Neuronal stem cell (in vitro differentiated cells): ENCODE measurements around the gene CLIC4.

ENCODE experiments used
- DNase-seq: peaks from one replicate; pipeline ENCODE4 v3.0.0-alpha.2; 2013; ENCODE audit warnings: low spot score
- H2AFZ ChIP-seq: one replicate; pipeline ENCODE4 v1.6.1; 2013; ENCODE audit warnings: mild to moderate bottlenecking, low read length, inconsistent platforms
- H2AK5ac ChIP-seq: 2 replicates; pipeline ENCODE4 v1.6.1; 2013; ENCODE audit warnings: low read depth, mild to moderate bottlenecking, inconsistent platforms, low read length, moderate library complexity, mixed read lengths
- H2BK120ac ChIP-seq: 2 replicates; pipeline ENCODE4 v1.6.1; 2013; ENCODE audit warnings: low read depth, mild to moderate bottlenecking, inconsistent platforms, low read length, moderate library complexity, mixed read lengths
- H2BK12ac ChIP-seq: one replicate; pipeline ENCODE4 v1.6.1; 2013; ENCODE audit warnings: low read length, inconsistent platforms
- H2BK15ac ChIP-seq: 2 replicates; pipeline ENCODE4 v1.6.1; 2013; ENCODE audit warnings: mild to moderate bottlenecking, low read length, inconsistent platforms, mixed read lengths
- H2BK5ac ChIP-seq: one replicate; pipeline ENCODE4 v1.6.1; 2013; ENCODE audit warnings: inconsistent platforms, mild to moderate bottlenecking, low read length, moderate library complexity
- H3K14ac ChIP-seq: one replicate; pipeline ENCODE4 v1.6.1; 2013; ENCODE audit warnings: low read length, inconsistent platforms
- H3K18ac ChIP-seq: 2 replicates; pipeline ENCODE4 v1.6.1; 2013; ENCODE audit warnings: low read length, inconsistent platforms
- H3K23ac ChIP-seq: 2 replicates; pipeline ENCODE4 v1.6.1; 2013; ENCODE audit warnings: low read depth, mild to moderate bottlenecking, mixed read lengths, low read length, inconsistent platforms; ENCODE audit not compliant: poor library complexity
- H3K27ac ChIP-seq: replicated peaks from 3 replicates; pipeline ENCODE4 v1.5.1; 2013; ENCODE audit warnings: low read length, inconsistent platforms
- H3K27me3 ChIP-seq, 3 experiments: 2 replicates each; pipeline ENCODE4 v1.6.1; 2013; ENCODE audit warnings: low read length in 3 of 3, mild to moderate bottlenecking in 2 of 3, inconsistent platforms in 1 of 3, low read depth in 1 of 3, mixed read lengths in 1 of 3, moderate library complexity in 1 of 3; ENCODE audit not compliant: control insufficient read depth in 3 of 3, insufficient read depth in 3 of 3
- H3K36me3 ChIP-seq, 2 donors: replicated peaks in 1 of 2; 2 replicates each; pipeline ENCODE4 v1.6.1; 2013; ENCODE audit warnings: low read length in 2 of 2; ENCODE audit not compliant: control insufficient read depth in 2 of 2, insufficient read depth in 2 of 2
- H3K4ac ChIP-seq: 2 replicates; pipeline ENCODE4 v1.6.1; 2013; ENCODE audit warnings: inconsistent platforms, mild to moderate bottlenecking, low read length, moderate library complexity
- H3K4me1 ChIP-seq, 2 donors: 1 replicate in 1 of 2; 2 replicates in 1 of 2; pipeline ENCODE4 v1.6.1; 2013; ENCODE audit warnings: low read length in 2 of 2, low read depth in 1 of 2; ENCODE audit not compliant: control insufficient read depth in 2 of 2, insufficient read depth in 1 of 2
- H3K4me2 ChIP-seq: one replicate; pipeline ENCODE4 v1.6.1; 2013; ENCODE audit warnings: mild to moderate bottlenecking, low read length, inconsistent platforms; ENCODE audit not compliant: insufficient read depth, poor library complexity, severe bottlenecking
- H3K4me3 ChIP-seq, 2 donors: 2 replicates each; pipeline ENCODE4 v1.5.1; 2013; ENCODE audit warnings: low read length in 2 of 2, mild to moderate bottlenecking in 2 of 2, inconsistent platforms in 1 of 2, moderate library complexity in 1 of 2
- H3K79me1 ChIP-seq: one replicate; pipeline ENCODE4 v1.6.1; 2013; ENCODE audit warnings: low read depth, mild to moderate bottlenecking, inconsistent platforms, low read length, moderate library complexity
- H3K9ac ChIP-seq: one replicate; pipeline ENCODE4 v1.6.1; 2013; ENCODE audit warnings: mild to moderate bottlenecking, low read depth, low read length, inconsistent platforms; ENCODE audit not compliant: poor library complexity
- H3K9me3 ChIP-seq, 2 donors: replicated peaks in 1 of 2; 2 replicates each; pipeline versions ENCODE3 to v1.6.1; 2013; ENCODE audit warnings: low read length in 2 of 2, mild to moderate bottlenecking in 2 of 2, inconsistent platforms in 1 of 2, low read depth in 1 of 2, mixed read lengths in 1 of 2, moderate library complexity in 1 of 2; ENCODE audit not compliant: control insufficient read depth in 2 of 2, insufficient read depth in 1 of 2
- H4K8ac ChIP-seq: one replicate; pipeline ENCODE4 v1.6.1; 2013; ENCODE audit warnings: low read depth, mild to moderate bottlenecking, inconsistent platforms, low read length, moderate library complexity
- H4K91ac ChIP-seq: one replicate; pipeline ENCODE4 v1.6.1; 2013; ENCODE audit warnings: low read length, low read depth, mild to moderate bottlenecking, inconsistent platforms; ENCODE audit not compliant: poor library complexity
- WGBS, 2 donors: extraction: QIAGEN DNeasy Blood & Tissue Kit; methylation state at CpG; one replicate each; pipeline ENCODE4 v1.1.7; 2013; ENCODE audit warnings: missing lambda C conversion rate in 2 of 2, mixed read lengths in 1 of 2; ENCODE audit not compliant: insufficient read length in 2 of 2, insufficient replicate concordance in 1 of 2; ENCODE audit errors: extremely low coverage in 2 of 2; 5-methylcytosine and 5-hydroxymethylcytosine counted together

CLIC4 gene

DNA sequence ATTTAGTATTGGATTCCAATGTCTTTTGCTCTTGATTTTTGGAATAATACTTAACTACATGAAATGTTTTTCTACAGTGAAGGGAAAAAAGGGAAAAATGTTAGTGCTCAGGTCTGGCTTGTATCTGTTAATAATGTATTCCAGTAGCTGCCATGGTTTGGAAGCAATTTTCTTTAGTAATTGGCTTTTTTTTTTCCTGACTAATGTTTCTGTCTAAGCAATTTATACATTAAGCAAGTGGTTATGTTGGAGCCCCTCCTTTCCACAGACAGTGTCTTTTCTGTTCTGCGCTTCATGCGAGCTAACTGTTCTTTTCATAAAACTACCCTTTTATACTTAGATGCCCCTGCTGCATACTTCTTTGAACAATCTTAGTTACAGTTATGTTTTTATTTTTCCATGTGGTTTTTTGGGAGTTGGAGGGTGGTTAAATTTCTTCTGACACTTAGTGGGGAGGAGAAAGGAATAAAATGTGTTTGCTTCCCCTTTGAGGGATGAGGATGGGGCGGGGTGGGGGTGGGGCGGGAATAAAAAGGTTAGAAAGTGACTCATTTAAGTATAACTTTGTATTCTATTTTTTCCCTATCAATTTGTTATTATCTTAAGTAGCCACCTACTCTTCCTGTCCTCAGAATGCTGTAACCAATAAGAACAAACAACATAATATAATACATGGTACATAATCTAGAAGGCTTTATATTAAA is 83.1 kb downstream of the CLIC4 start:
- peaks cover 3% of the 10 kb centered on the region for H3K79me1 ChIP-seq
- H3K4ac ChIP-seq: no peak overlapping the region
- peaks cover 0 to 39% of the 10 kb centered on the region in 2 donors for H3K36me3 ChIP-seq
- no peak overlapping the region for H2AFZ ChIP-seq
- no peak for DNase-seq
- H3K23ac ChIP-seq: no peak overlapping the region
- H3K9me3 ChIP-seq: no peaks in the 10 kb centered on the region
- H4K8ac ChIP-seq: no peak overlapping the region
- H2BK15ac ChIP-seq: no peak overlapping the region
- no peak overlapping the region for H3K4me3 ChIP-seq
- H2BK120ac ChIP-seq: no peak overlapping the region
- H4K91ac ChIP-seq: no peak overlapping the region
- no peak overlapping the region for H3K27ac ChIP-seq
- H3K18ac ChIP-seq: no peak overlapping the region
- no peak overlapping the region for H2BK12ac ChIP-seq
- WGBS, 2 donors: no CpG with 5 or more reads among the region's 4 CpGs
- no peak overlapping the region for H2AK5ac ChIP-seq
- no peak overlapping the region for H3K4me2 ChIP-seq
- no peak overlapping the region for H2BK5ac ChIP-seq
- H3K14ac ChIP-seq: no peak overlapping the region
- H3K9ac ChIP-seq: no peak overlapping the region
- H3K27me3 ChIP-seq: no peaks in the 10 kb centered on the region
- peaks cover 0 to 4% of the 10 kb centered on the region in 2 donors for H3K4me1 ChIP-seq

DNA sequence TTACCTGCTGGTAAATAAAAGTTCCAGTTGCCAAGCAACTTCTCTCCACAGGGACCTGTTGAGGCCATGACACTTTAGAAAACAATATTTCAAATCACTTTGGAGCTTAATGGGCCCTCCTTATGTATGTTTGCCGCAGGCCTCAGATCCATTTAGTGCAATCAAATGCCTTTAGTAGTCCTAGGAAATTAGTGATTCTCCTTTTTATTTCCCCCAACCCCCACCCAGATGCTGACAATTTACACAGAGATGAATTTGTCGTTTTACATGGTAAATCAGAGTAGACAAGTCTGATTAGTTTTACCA is 83.6 kb downstream of the CLIC4 start:
- Histone ChIP-seq H3K4me3 (no peak overlapping the region), H2BK120ac (no peak overlapping the region), H3K23ac (no peak overlapping the region), H2BK15ac (no peak overlapping the region), H4K91ac (no peak overlapping the region), H2BK12ac (no peak overlapping the region), H3K4ac (no peak overlapping the region), H3K27me3 (no peaks in the 10 kb centered on the region), H2AK5ac (no peak overlapping the region), H3K4me2 (no peak overlapping the region), H2AFZ (no peak overlapping the region), H4K8ac (no peak overlapping the region), H3K14ac (no peak overlapping the region), H3K4me1 (peaks cover 0 to 4% of the 10 kb centered on the region in 2 donors), H3K36me3 (peaks cover 0 to 39% of the 10 kb centered on the region in 2 donors), H3K27ac (no peak overlapping the region), H3K9me3 (no peaks in the 10 kb centered on the region), H2BK5ac (no peak overlapping the region), H3K18ac (no peak overlapping the region), H3K9ac (no peak overlapping the region), H3K79me1 (peaks cover 3% of the 10 kb centered on the region)
- no CpG with 5 or more reads among the region's 2 CpGs for WGBS, 2 donors
- DNase-seq: no peak

DNA sequence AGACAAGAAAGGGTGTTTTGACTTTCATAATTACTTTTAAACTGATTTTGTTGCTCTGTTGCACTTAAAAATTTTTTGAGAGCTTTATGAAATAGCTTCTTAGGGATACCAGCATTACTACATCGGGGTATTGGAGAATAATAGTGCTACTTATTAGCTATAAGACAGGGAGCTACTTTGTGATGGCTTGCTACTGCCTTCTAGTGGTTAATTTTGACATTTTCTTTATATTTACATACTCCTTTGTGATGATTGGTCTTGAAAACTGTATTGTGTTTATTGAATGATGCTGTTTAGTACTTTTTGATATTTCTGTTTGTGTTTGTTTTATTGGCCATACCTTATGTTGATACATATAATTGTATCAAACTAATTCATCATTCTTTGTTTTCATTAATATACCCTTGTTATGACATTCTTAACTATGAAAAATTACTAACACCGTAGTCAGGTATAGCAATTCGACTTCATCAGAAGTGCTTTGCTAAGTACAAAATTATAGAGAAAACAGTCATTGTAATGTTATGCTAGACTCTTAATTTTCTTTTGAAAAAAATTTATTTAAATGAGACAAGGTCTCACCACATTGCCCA is 85.5 kb downstream of the CLIC4 start:
- no CpG with 5 or more reads among the region's 3 CpGs for WGBS, 2 donors

DNA sequence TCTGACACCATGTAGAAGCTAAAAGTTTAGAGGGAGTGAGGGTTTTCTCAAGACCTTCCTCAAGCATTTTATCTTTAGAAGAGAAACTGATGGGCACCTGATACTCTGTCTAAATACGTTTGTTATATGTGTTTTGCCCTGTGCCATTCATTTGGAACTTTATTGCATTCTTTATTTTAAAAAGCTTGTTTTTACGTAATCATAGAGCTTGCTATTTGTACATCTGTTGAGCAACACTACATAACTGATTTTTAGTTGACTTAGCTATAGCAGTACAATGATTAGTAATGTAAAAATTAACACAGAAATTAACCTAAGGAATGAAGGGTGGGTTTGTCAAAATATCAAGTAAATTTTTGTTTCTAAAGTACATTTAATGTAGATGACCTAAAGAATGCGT is 96.3 kb downstream of the CLIC4 start:
- Histone ChIP-seq H3K14ac (no peak overlapping the region), H3K36me3 (peaks cover 3 to 70% of the 10 kb centered on the region in 2 donors), H2AK5ac (no peak overlapping the region), H2BK15ac (no peak overlapping the region), H3K4me1 (no peaks in the 10 kb centered on the region), H3K79me1 (no peaks in the 10 kb centered on the region), H3K27me3 (no peaks in the 10 kb centered on the region), H2BK5ac (no peak overlapping the region), H4K8ac (no peak overlapping the region), H3K23ac (no peak overlapping the region), H3K18ac (no peak overlapping the region), H3K4ac (no peak overlapping the region), H2BK12ac (no peak overlapping the region), H3K9me3 (no peaks in the 10 kb centered on the region), H4K91ac (no peak overlapping the region), H2BK120ac (no peak overlapping the region), H2AFZ (no peak overlapping the region), H3K27ac (no peak overlapping the region), H3K9ac (no peak overlapping the region), H3K4me2 (no peak overlapping the region), H3K4me3 (no peak overlapping the region)
- WGBS, 2 donors: no CpG with 5 or more reads among the region's 3 CpGs
- no peak for DNase-seq

More for the DNA sequence above, 85.5 kb downstream of the CLIC4 start:
- Histone ChIP-seq H3K9me3 (no peaks in the 10 kb centered on the region), H3K36me3 (peaks cover 0 to 39% of the 10 kb centered on the region in 2 donors), H2AK5ac (no peak overlapping the region), H3K4me1 (peaks cover 0 to 4% of the 10 kb centered on the region in 2 donors), H2BK12ac (no peak overlapping the region), H2AFZ (no peak overlapping the region), H3K14ac (no peak overlapping the region), H2BK120ac (no peak overlapping the region), H3K18ac (no peak overlapping the region), H2BK15ac (no peak overlapping the region), H3K27me3 (no peaks in the 10 kb centered on the region), H3K4ac (no peak overlapping the region), H3K79me1 (peaks cover 2% of the 10 kb centered on the region), H3K23ac (no peak overlapping the region), H4K8ac (no peak overlapping the region), H3K4me2 (no peak overlapping the region), H3K4me3 (no peak overlapping the region), H3K9ac (no peak overlapping the region), H2BK5ac (no peak overlapping the region), H3K27ac (no peak overlapping the region), H4K91ac (no peak overlapping the region)
- DNase-seq: peak; percentile 32
